Epithelial cell of prostate (primary cell): ENCODE results near the gene NFIA.

Experiments used
- DNase-seq: peaks from one replicate; pipeline ENCODE4 v3.0.0-alpha.2; 2011; ENCODE audit warnings: low read depth, low spot score
- H3K27ac ChIP-seq: fragments of 450-650 bp; 2 replicates; pipeline ENCODE4 v1.5.1; 2017; ENCODE audit warnings: mild to moderate bottlenecking

NFIA gene

GRCh38 chr1:61171346-61171745 is 89.0 kb downstream of the NFIA start:
- no peak overlapping the region for H3K27ac ChIP-seq
- DNase-seq: no peak

DNA sequence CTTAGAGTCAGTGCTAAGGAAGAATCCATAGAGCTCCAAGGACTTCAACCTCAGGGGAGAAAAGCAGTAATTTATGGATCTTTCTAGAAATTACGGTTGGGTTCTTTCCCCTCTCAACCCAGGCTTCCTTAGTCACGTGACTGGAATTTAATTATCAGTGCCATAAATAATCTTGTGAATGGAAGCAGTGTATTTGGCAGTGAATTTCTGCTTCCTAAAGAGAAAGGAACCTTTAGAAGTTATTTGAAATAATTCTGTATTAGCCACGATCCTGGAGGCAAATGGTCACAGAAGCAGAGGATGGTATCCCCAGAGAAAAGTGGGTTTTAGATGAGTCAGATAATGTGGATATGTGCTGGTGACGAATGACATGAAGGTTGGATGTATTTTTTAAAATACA is 89.6 kb downstream of the NFIA start:
- no peak overlapping the region for H3K27ac ChIP-seq
- no peak for DNase-seq

DNA sequence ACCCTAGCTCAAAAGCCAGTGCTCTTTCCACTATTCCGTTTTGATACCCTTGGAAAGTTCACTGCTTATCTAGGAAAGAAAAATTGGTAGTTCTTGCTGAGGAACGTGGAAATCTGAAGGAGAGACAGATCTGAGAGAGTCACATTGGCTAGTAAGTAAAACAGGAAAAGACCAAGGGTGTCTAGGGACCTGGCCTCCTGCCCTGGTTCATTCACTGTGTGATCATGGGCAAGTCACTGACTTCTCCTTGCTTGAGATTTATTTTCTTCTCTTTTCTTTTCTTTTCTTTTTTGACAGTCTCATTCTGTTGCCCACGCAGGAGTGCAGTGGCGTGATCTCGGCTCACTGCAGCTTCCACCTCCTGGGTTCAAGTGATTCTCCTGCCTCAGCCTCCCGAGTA is 90.8 kb downstream of the NFIA start:
- DNase-seq: no peak
- H3K27ac ChIP-seq: no peak overlapping the region

- DNase-seq: no peak
- no peak overlapping the region for H3K27ac ChIP-seq
These were observed 91.9 kb downstream of the NFIA start for GRCh38 chr1:61174060-61174795.

- no peak overlapping the region for H3K27ac ChIP-seq
- no peak for DNase-seq
These were observed 93.6 kb downstream of the NFIA start for GRCh38 chr1:61175976-61176375.

GRCh38 chr1:61181067-61182038 is 99.0 kb downstream of the NFIA start:
- DNase-seq: no peak
- H3K27ac ChIP-seq: no peak overlapping the region

DNA sequence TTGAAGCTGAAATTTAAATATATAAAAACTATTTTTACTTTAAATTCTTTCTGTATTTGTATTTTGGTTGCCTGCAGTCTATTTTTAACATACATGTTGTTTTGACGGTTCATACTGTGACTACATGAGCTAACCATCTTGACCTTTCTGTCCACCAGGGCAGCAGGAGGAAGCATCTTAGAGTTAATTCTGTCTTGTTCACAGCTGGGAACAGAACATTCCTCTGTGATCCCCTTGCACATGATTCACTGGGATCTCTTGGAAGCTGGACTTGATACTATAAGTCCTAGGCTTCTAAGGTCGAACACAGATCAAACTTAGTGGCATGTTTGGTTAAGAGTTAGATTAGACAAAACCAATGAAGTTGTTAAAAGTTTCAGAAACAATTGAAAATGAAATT is 99.7 kb downstream of the NFIA start:
- DNase-seq: no peak
- H3K27ac ChIP-seq: no peak overlapping the region

DNA sequence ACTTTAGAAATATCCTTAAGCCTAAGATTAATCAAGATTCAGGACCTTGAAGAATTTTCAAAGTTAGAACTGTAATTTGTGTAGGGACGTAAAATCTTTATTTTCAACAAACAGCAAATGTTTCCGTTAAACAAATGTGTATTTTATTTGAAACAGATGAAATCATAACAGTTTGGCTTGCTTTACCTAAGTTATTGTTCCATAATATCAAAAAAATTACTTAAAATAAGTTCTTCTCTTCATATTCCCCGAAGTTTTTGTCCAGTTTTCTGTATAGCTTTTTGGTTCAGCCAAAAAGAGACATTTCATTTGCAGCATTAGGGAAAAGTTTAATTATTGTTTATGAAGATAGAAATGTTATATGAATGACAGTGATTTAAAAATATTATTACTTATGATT is 100.1 kb downstream of the NFIA start:
- H3K27ac ChIP-seq: no peak overlapping the region
- DNase-seq: no peak

GRCh38 chr1:61183471-61184039 is 101.2 kb downstream of the NFIA start:
- peak overlapping the region; percentile 59 for H3K27ac ChIP-seq

DNA sequence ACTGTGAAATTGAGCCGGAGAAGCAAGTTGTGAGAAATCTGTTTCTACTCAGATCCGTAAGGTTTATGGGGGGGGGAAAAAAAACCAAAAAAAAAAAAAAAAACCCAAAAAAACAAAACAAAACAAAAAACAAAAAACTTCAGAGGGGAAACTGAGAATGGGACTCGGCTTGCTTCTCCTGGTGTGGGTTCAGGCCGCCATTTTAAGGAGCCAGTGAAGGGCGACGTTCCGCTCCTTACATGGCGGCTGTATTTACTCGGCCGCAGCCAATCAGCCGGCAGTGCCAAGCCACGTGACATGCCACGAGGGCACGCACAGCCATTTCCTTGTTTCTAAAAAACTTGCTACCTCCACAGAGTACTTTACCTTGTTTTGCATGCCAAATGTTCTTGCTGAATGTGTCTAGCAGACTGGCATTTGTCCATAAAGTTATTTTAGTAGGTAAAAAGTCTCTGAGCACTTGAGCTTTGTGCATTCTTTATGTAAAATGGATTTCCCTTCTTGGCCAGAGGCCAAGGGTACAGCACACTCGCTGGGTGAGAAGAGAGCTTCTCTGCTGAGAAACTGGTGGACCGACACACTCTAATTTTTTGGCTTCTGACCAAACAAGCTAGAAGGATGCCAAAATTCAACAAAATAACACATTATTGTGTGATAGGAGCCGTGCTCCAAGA is 101.8 kb downstream of the NFIA start:
- H3K27ac ChIP-seq: peak overlapping the region; percentile 59
- peak; percentile 48 for DNase-seq

More at GRCh38 chr1:61183471-61184039, 101.2 kb downstream of the NFIA start:
- no peak for DNase-seq

DNA sequence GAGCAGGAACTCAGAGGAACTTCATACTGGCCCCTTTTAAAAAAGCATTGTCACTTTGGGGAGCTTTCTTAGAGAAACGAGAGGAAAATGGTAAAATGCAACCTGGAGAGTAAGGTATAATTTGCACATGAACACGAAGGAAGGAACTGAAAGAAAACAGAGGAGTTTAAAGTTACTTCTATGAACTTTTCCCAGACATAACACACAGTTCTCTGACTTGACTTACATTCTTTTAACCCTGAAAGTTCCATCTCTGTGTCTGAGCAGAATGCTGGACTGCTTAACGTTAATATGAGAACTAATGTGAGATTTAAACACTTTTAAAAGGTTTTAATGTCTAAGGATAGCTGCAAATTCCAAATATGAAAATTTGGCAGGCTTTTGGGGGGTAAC is 102.3 kb downstream of the NFIA start:
- DNase-seq: no peak
- peak overlapping the region; percentile 59 for H3K27ac ChIP-seq

GRCh38 chr1:61186753-61187152 is 104.4 kb downstream of the NFIA start:
- no peak overlapping the region for H3K27ac ChIP-seq
- DNase-seq: no peak

DNA sequence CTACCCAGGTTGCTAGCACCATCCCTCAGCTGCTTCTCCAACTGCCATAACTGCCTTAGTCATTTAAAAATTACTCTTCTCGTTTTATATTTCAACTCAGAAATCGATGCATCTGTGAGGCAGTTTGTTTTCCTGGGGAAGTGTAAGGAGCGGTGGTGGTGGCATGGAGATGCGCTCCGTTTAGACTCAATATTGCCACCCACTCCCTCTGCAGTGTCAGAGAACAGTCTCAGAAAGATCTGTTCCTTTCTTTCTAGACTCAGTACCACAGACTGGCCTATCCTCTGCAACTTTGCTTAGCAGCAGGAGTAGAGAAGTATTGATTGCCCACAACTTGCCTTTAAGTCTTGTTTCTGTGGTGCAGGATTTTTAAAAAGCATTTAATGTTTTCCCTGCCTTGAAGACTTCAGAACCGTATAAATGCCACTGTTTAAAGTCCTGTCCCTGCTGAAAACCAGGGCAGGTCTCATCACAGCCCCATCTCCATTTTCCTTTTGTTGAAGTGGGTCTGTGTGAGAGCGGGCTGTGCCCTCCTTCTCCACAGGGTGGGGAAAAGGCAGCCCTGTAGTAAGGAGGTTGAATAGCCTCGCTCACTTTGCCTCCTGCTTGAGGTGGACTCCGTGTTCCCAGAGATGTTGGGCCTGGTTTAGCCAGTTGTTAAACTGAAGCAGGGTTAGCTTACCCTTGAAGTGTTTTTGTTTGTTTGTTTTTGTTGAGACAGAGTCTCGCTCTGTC is 105.2 kb downstream of the NFIA start:
- DNase-seq: no peak
- H3K27ac ChIP-seq: no peak overlapping the region

- DNase-seq: no peak
- no peak overlapping the region for H3K27ac ChIP-seq
These were observed 107.8 kb downstream of the NFIA start for GRCh38 chr1:61190153-61190552.

- H3K27ac ChIP-seq: no peak overlapping the region
These were observed 108.5 kb downstream of the NFIA start for GRCh38 chr1:61190618-61191432.

DNA sequence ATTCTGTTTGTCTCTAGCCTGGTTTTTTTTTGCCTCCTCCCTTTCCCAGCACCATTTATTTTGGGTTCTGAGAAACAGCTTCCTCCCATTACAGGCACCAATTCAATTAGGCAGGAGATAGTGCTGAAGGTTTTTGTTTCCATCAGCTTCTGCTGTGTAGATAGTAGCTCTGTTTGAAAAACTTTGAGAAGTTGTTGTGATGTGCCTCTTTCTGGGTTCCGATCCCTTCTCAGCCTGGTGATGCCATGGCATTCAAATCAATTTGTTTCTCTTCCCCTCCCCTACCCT is 109.0 kb downstream of the NFIA start:
- DNase-seq: no peak
- no peak overlapping the region for H3K27ac ChIP-seq

More at GRCh38 chr1:61190618-61191432, 108.5 kb downstream of the NFIA start:
- no peak for DNase-seq

GRCh38 chr1:61192663-61193330 is 110.4 kb downstream of the NFIA start:
- no peak overlapping the region for H3K27ac ChIP-seq
- no peak for DNase-seq

DNA sequence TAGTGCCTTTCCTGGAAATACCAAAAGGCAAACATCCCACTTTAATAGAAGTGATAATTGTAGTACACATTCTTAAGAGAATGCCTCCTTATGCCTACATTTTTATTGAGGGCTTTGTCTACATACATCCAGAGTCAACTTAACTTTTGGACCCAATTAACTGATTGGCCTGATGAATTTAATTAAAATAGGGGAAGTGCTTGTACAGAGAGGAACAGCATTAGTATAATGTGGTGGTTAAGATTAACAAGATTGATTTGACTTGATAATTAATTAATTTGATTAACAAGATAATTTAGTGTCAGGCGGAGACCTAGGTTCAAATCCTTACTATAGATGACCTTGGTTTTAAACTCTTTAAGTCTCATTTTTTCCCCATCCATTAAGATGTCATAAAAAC is 111.4 kb downstream of the NFIA start:
- H3K27ac ChIP-seq: no peak overlapping the region
- DNase-seq: no peak

GRCh38 chr1:61198554-61198953 is 116.2 kb downstream of the NFIA start:
- no peak overlapping the region for H3K27ac ChIP-seq
- DNase-seq: no peak
